Spleen (tissue), 7 donors: ENCODE measurements around the gene PCNX2.

Source experiments
- POLR2AphosphoS5 ChIP-seq, 3 donors: sonication (generic); formaldehyde crosslinking; IDR thresholded peaks; one replicate each; pipeline ENCODE4 v1.5.1; 2017; ENCODE audit warnings: antibody characterized with exemption in 3 of 3
- TF ChIP-seq, protein P1 (sequence below), 11 experiments: fragments of 200-600 bp in 7 of 11; fragments of 450-650 bp in 4 of 11; sonication (generic) in 4 of 11; IDR thresholded peaks in 8 of 11; conservative IDR thresholded peaks in 3 of 11; 1 replicate in 7 of 11; 2 replicates in 4 of 11; pipeline versions ENCODE4 v1.4.0 to v1.8.0; 2016 to 2021; ENCODE audit warnings: antibody characterized with exemption in 11 of 11, inconsistent platforms in 4 of 11, mild to moderate bottlenecking in 1 of 11
- donor health status: DM: no; HTN: no; CAD: no; lungs with moderate emphysema.
- donor health status: DM: no; HTN: no; CAD: no.
- donor health status: DM: no; HTN: no; CAD: no.

DNA sequence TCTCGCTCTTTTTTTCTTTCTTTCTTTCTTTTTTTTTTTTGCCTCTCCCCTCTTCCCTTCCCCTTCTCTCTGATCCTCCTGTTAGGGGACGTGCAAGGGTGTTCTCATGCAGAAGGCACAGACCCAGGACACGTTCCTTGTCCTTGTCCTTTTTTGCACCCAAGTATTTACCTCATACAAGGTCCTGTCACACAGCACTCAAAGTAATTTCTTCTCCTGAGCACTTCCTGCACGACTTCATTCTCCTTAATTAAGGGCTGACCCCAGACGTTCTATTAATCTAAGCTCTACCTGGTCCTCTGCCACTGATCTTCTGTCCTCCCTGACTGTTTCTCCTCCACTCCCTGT lies 424 bp upstream of the PCNX2 start:
- TF ChIP-seq POLR2AphosphoS5 (IDR thresholded peaks at IDR 0.05) = no peak
- TF ChIP-seq, protein P1, sequence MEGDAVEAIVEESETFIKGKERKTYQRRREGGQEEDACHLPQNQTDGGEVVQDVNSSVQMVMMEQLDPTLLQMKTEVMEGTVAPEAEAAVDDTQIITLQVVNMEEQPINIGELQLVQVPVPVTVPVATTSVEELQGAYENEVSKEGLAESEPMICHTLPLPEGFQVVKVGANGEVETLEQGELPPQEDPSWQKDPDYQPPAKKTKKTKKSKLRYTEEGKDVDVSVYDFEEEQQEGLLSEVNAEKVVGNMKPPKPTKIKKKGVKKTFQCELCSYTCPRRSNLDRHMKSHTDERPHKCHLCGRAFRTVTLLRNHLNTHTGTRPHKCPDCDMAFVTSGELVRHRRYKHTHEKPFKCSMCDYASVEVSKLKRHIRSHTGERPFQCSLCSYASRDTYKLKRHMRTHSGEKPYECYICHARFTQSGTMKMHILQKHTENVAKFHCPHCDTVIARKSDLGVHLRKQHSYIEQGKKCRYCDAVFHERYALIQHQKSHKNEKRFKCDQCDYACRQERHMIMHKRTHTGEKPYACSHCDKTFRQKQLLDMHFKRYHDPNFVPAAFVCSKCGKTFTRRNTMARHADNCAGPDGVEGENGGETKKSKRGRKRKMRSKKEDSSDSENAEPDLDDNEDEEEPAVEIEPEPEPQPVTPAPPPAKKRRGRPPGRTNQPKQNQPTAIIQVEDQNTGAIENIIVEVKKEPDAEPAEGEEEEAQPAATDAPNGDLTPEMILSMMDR (IDR thresholded peaks at IDR 0.05 in 8 of 11, conservative IDR thresholded peaks at IDR 0.05 in 3 of 11) = no peak
